ENCODE data around the gene ZNF8. TPM values are rescaled to one million over a fixed set of nuclear protein-coding genes. Genes with fewer than 3 reads are reported as not detected.

Gene ZNF8
- total RNA-seq, 1 donor from 2014 or later: 6.4 TPM

GRCh38 chr19:58336820-58337219 lies 58.1 kb downstream of the ZNF8 start:
- no peak for DNase-seq (ENCODE audit: extremely low spot score in 2 of 2)
- Histone ChIP-seq H3K36me3 (peaks cover 0 to 42% of the 10 kb centered on the region in 2 donors), H3K9me3 (no peaks in the 10 kb centered on the region), H3K27me3 (no peaks in the 10 kb centered on the region), H3K4me1 (no peaks in the 10 kb centered on the region), H3K4me3 (no peak overlapping the region), H3K27ac (no peak overlapping the region)
- TF ChIP-seq POLR2A (IDR thresholded peaks at IDR 0.05) (no peak), CTCF (IDR thresholded peaks at IDR 0.05) (no peak), POLR2AphosphoS5 (IDR thresholded peaks at IDR 0.05; ENCODE audit: insufficient read depth in 1 of 2, low read depth in 1 of 2) (no peak)
- intact Hi-C loops (cut with DNase I): no loop called here

GRCh38 chr19:58338336-58338735 lies 59.6 kb downstream of the ZNF8 start:
- H3K36me3 ChIP-seq: peaks cover 0 to 42% of the 10 kb centered on the region in 2 donors
- intact Hi-C loops (cut with DNase I): no loop called here
- TF ChIP-seq POLR2AphosphoS5 (IDR thresholded peaks at IDR 0.05; ENCODE audit: insufficient read depth in 1 of 2, low read depth in 1 of 2): no peak
- no peak for TF ChIP-seq POLR2A (IDR thresholded peaks at IDR 0.05)
- no peak for TF ChIP-seq CTCF (IDR thresholded peaks at IDR 0.05)

GRCh38 chr19:58338825-58339558 lies 60.2 kb downstream of the ZNF8 start:
- no peak overlapping the region for H3K27ac ChIP-seq
- H3K4me1 ChIP-seq: no peaks in the 10 kb centered on the region
- no peak for DNase-seq (ENCODE audit: extremely low spot score in 2 of 2)
- intact Hi-C loops (cut with DNase I): no loop called here
- H3K9me3 ChIP-seq: no peaks in the 10 kb centered on the region
- no peak overlapping the region for H3K4me3 ChIP-seq
- TF ChIP-seq CTCF (IDR thresholded peaks at IDR 0.05) (no peak), POLR2A (IDR thresholded peaks at IDR 0.05) (no peak), POLR2AphosphoS5 (IDR thresholded peaks at IDR 0.05; ENCODE audit: insufficient read depth in 1 of 2, low read depth in 1 of 2) (no peak)
- peaks cover 0 to 42% of the 10 kb centered on the region in 2 donors for H3K36me3 ChIP-seq
- H3K27me3 ChIP-seq: no peaks in the 10 kb centered on the region

More at GRCh38 chr19:58338336-58338735, 59.6 kb downstream of the ZNF8 start:
- Histone ChIP-seq H3K4me3 (no peak overlapping the region), H3K27ac (no peak overlapping the region), H3K9me3 (no peaks in the 10 kb centered on the region), H3K27me3 (no peaks in the 10 kb centered on the region), H3K4me1 (no peaks in the 10 kb centered on the region)
- DNase-seq (ENCODE audit: extremely low spot score in 2 of 2): no peak

GRCh38 chr19:58345558-58345957 lies 66.8 kb downstream of the ZNF8 start:
- TF ChIP-seq CTCF (IDR thresholded peaks at IDR 0.05) (no peak), POLR2AphosphoS5 (IDR thresholded peaks at IDR 0.05; ENCODE audit: insufficient read depth in 1 of 2, low read depth in 1 of 2) (no peak), POLR2A (IDR thresholded peaks at IDR 0.05) (no peak)
- no peaks in the 10 kb centered on the region for H3K9me3 ChIP-seq
- peaks cover 35% of the 10 kb centered on the region for H3K4me1 ChIP-seq
- H3K27me3 ChIP-seq: no peaks in the 10 kb centered on the region
- intact Hi-C loops (cut with DNase I): no loop called here
- H3K36me3 ChIP-seq: no peaks in the 10 kb centered on the region
- no peak for DNase-seq (ENCODE audit: extremely low spot score in 2 of 2)
- H3K4me3 ChIP-seq: no peak overlapping the region
- H3K27ac ChIP-seq: no peak overlapping the region
